PFSK-1 (cell line): Measurements from ENCODE around the gene IGF2R.

Source experiments
- FOXP2 ChIP-seq: optimal IDR thresholded peaks from 2 replicates; pipeline ENCODE3; 2011; ENCODE audit warnings: borderline replicate concordance, control low read depth, inconsistent platforms; ENCODE audit not compliant: insufficient read depth; ENCODE audit errors: extremely low read length, extremely low read depth
- POLR2AphosphoS5 ChIP-seq: IDR thresholded peaks from 2 replicates; pipeline ENCODE4 v1.6.1; 2012; ENCODE audit warnings: low read depth, mild to moderate bottlenecking, control low read depth, low read length, moderate library complexity
- SIN3A ChIP-seq: IDR thresholded peaks from 2 replicates; pipeline ENCODE4 v1.6.1; 2012; ENCODE audit warnings: mild to moderate bottlenecking, low read length, moderate library complexity, borderline replicate concordance; ENCODE audit not compliant: insufficient read depth
- TAF1 ChIP-seq: IDR thresholded peaks from 2 replicates; pipeline ENCODE4 v1.6.1; 2012; ENCODE audit warnings: low read length, control low read depth, borderline replicate concordance; ENCODE audit not compliant: insufficient read depth
- TF ChIP-seq, protein P1 (sequence below), 2 experiments: IDR thresholded peaks; 2 replicates each; pipeline versions ENCODE4 v1.6.1 to v1.8.0; 2011 to 2012; ENCODE audit warnings: low read depth in 2 of 2, low read length in 2 of 2, control low read depth in 1 of 2, inconsistent platforms in 1 of 2, mild to moderate bottlenecking in 1 of 2, moderate library complexity in 1 of 2; ENCODE audit not compliant: insufficient read depth in 1 of 2

The IGF2R gene

GRCh38 chr6:160081398-160081797, 112.5 kb downstream of the IGF2R start:
- TF ChIP-seq TAF1 (no peak), POLR2AphosphoS5 (no peak), SIN3A (no peak), FOXP2 (no peak)
- TF ChIP-seq, protein P1, sequence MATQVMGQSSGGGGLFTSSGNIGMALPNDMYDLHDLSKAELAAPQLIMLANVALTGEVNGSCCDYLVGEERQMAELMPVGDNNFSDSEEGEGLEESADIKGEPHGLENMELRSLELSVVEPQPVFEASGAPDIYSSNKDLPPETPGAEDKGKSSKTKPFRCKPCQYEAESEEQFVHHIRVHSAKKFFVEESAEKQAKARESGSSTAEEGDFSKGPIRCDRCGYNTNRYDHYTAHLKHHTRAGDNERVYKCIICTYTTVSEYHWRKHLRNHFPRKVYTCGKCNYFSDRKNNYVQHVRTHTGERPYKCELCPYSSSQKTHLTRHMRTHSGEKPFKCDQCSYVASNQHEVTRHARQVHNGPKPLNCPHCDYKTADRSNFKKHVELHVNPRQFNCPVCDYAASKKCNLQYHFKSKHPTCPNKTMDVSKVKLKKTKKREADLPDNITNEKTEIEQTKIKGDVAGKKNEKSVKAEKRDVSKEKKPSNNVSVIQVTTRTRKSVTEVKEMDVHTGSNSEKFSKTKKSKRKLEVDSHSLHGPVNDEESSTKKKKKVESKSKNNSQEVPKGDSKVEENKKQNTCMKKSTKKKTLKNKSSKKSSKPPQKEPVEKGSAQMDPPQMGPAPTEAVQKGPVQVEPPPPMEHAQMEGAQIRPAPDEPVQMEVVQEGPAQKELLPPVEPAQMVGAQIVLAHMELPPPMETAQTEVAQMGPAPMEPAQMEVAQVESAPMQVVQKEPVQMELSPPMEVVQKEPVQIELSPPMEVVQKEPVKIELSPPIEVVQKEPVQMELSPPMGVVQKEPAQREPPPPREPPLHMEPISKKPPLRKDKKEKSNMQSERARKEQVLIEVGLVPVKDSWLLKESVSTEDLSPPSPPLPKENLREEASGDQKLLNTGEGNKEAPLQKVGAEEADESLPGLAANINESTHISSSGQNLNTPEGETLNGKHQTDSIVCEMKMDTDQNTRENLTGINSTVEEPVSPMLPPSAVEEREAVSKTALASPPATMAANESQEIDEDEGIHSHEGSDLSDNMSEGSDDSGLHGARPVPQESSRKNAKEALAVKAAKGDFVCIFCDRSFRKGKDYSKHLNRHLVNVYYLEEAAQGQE (IDR thresholded peaks at IDR 0.05; ENCODE audit: insufficient read depth in 1 of 2, low read depth in 2 of 2, low read length in 2 of 2), result no peak

- TF ChIP-seq POLR2AphosphoS5 (no peak), TAF1 (no peak), FOXP2 (no peak), SIN3A (no peak)
- TF ChIP-seq, protein P1 (IDR thresholded peaks at IDR 0.05; ENCODE audit: insufficient read depth in 1 of 2, low read depth in 2 of 2, low read length in 2 of 2), result no peak
These were observed 113.7 kb downstream of the IGF2R start for GRCh38 chr6:160082627-160083026.

DNA sequence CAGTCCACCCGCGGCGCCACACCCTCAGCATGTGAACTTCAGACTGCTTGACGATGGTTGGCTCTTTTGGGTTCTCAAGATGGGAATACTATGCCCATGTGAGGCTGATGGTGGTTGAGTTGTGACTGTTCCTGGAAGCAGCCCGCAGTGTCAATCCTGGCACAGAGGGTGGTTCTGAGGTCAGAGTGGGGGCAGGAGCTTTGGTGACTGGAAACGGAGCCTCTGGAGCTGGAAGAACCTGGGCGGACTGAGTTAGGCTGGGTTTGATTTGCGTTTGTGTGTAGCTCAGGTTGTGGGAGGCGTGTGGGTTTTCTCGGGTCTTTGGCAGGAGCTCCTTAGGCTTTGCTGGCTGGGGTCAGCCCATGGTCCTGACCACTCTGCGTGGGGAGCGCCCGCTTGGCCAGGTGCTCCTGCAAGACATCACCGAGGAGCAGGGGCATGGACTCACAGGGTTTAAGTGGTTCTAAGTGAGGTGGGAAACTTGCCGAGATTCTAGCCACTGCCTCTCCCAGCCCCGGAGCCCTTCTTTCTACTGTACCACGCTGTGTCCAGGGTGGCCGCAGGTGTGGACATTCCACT, 115.4 kb downstream of the IGF2R start:
- TF ChIP-seq SIN3A, result no peak
- no peak for TF ChIP-seq POLR2AphosphoS5
- no peak for TF ChIP-seq FOXP2
- TF ChIP-seq, protein P1 (IDR thresholded peaks at IDR 0.05; ENCODE audit: insufficient read depth in 1 of 2, low read depth in 2 of 2, low read length in 2 of 2), result no peak
- TF ChIP-seq TAF1, result no peak

- TF ChIP-seq SIN3A (no peak), TAF1 (no peak), POLR2AphosphoS5 (no peak), FOXP2 (no peak)
- TF ChIP-seq, protein P1 (IDR thresholded peaks at IDR 0.05; ENCODE audit: insufficient read depth in 1 of 2, low read depth in 2 of 2, low read length in 2 of 2), result no peak
These were observed 116.3 kb downstream of the IGF2R start for GRCh38 chr6:160085226-160085625.
